ENCODE measurements around the gene HNRNPA2B1.

DNA sequence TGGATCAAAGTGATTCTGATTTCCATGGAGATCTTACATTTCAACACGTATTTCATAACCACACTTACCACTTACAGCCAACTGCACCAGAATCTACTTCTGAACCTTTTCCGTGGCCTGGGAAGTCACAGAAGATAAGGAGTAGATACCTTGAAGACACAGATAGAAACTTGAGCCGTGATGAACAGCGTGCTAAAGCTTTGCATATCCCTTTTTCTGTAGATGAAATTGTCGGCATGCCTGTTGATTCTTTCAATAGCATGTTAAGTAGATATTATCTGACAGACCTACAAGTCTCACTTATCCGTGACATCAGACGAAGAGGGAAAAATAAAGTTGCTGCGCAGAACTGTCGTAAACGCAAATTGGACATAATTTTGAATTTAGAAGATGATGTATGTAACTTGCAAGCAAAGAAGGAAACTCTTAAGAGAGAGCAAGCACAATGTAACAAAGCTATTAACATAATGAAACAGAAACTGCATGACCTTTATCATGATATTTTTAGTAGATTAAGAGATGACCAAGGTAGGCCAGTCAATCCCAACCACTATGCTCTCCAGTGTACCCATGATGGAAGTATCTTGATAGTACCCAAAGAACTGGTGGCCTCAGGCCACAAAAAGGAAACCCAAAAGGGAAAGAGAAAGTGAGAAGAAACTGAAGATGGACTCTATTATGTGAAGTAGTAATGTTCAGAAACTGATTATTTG lies 15.3 kb downstream of the HNRNPA2B1 start:
- TF ChIP-seq POLR2A (IDR thresholded peaks at IDR 0.05): no peak
- TF ChIP-seq, protein P1, sequence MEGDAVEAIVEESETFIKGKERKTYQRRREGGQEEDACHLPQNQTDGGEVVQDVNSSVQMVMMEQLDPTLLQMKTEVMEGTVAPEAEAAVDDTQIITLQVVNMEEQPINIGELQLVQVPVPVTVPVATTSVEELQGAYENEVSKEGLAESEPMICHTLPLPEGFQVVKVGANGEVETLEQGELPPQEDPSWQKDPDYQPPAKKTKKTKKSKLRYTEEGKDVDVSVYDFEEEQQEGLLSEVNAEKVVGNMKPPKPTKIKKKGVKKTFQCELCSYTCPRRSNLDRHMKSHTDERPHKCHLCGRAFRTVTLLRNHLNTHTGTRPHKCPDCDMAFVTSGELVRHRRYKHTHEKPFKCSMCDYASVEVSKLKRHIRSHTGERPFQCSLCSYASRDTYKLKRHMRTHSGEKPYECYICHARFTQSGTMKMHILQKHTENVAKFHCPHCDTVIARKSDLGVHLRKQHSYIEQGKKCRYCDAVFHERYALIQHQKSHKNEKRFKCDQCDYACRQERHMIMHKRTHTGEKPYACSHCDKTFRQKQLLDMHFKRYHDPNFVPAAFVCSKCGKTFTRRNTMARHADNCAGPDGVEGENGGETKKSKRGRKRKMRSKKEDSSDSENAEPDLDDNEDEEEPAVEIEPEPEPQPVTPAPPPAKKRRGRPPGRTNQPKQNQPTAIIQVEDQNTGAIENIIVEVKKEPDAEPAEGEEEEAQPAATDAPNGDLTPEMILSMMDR (IDR thresholded peaks at IDR 0.05): no peak

Data from transverse colon (tissue), 3 donors.